Muscle layer of colon (tissue), 2 donors: ENCODE measurements around the gene KLF12.

Experiments used
- H3K27ac ChIP-seq: one replicate; pipeline ENCODE4 v1.7.0; 2013; ENCODE audit warnings: low read depth, mild to moderate bottlenecking, low read length, moderate library complexity
- H3K27me3 ChIP-seq, 2 donors: one replicate each; pipeline ENCODE4 v1.7.0; 2013; ENCODE audit warnings: low read length in 2 of 2, mild to moderate bottlenecking in 2 of 2; ENCODE audit not compliant: insufficient read depth in 2 of 2, control insufficient read depth in 1 of 2
- H3K36me3 ChIP-seq: one replicate; pipeline ENCODE4 v1.7.0; 2013; ENCODE audit warnings: mild to moderate bottlenecking, low read length; ENCODE audit not compliant: insufficient read depth
- H3K4me1 ChIP-seq: one replicate; pipeline ENCODE4 v1.7.0; 2013; ENCODE audit warnings: mild to moderate bottlenecking, low read length; ENCODE audit not compliant: insufficient read depth
- H3K4me3 ChIP-seq, 2 donors: one replicate each; pipeline ENCODE4 v1.7.0; 2013; ENCODE audit warnings: low read length in 2 of 2, low read depth in 1 of 2, mild to moderate bottlenecking in 1 of 2, moderate library complexity in 1 of 2
- H3K9ac ChIP-seq: one replicate; pipeline ENCODE4 v1.7.0; 2013; ENCODE audit warnings: low read length
- H3K9me3 ChIP-seq: one replicate; pipeline ENCODE4 v1.7.0; 2013; ENCODE audit warnings: mild to moderate bottlenecking, low read length
- donor health status: abdominal sarcoma.
- donor health status: Adenocarcinoma of cecum.

Gene KLF12

GRCh38 chr13:74134221-74134776, at the start of gene KLF12:
Gene KLF12 (minus strand): TSS chr13:74134404.
- no peaks in the 10 kb centered on the region for H3K9me3 ChIP-seq

GRCh38 chr13:74182491-74182890, 48.3 kb upstream of the KLF12 start:
- H3K27ac ChIP-seq, result no peak overlapping the region
- H3K9me3 ChIP-seq, result no peaks in the 10 kb centered on the region
- H3K4me3 ChIP-seq, result no peak overlapping the region
- H3K27me3 ChIP-seq, result no peaks in the 10 kb centered on the region
- no peaks in the 10 kb centered on the region for H3K4me1 ChIP-seq
- H3K36me3 ChIP-seq, result no peaks in the 10 kb centered on the region
- H3K9ac ChIP-seq, result no peak overlapping the region

More at GRCh38 chr13:74134221-74134776, at the start of gene KLF12:
- Histone ChIP-seq H3K27me3 (no peaks in the 10 kb centered on the region), H3K9ac (peak within 1 kb of the TSS; percentile 63), H3K27ac (peak within 1 kb of the TSS; percentile 92), H3K4me1 (peaks cover 25% of the 10 kb centered on the region), H3K4me3 (peak within 1 kb of the TSS; percentile 87 to 96), H3K36me3 (no peaks in the 10 kb centered on the region)

GRCh38 chr13:74174810-74175209, 40.6 kb upstream of the KLF12 start:
- Histone ChIP-seq H3K4me1 (no peaks in the 10 kb centered on the region), H3K27ac (no peak overlapping the region), H3K9me3 (no peaks in the 10 kb centered on the region), H3K4me3 (no peak overlapping the region), H3K27me3 (no peaks in the 10 kb centered on the region), H3K9ac (no peak overlapping the region), H3K36me3 (no peaks in the 10 kb centered on the region)

- Histone ChIP-seq H3K27ac (no peak overlapping the region), H3K9ac (no peak overlapping the region), H3K4me1 (no peaks in the 10 kb centered on the region), H3K36me3 (no peaks in the 10 kb centered on the region), H3K9me3 (no peaks in the 10 kb centered on the region), H3K4me3 (no peak overlapping the region), H3K27me3 (no peaks in the 10 kb centered on the region)
Observed at GRCh38 chr13:74173822-74174221, 39.6 kb upstream of the KLF12 start.

DNA sequence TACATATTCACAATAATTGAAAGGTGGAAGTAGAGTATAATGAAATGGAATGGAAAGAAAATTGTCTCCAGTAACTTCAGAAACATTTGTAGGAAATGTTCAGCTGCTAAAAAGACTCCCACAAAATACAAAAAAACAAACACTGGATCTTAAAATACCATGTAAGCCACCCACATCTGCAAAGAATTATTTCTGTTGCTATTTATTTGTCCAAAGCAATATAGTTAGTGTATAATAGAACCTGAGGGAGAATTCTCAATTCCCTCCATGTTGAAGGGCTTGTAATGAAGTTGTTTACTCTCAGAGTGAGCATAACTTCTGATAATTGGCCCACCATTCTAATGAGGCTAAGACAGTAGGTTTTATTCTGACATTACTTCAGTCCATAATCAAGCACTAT, 37.4 kb upstream of the KLF12 start:
- no peak overlapping the region for H3K27ac ChIP-seq
- H3K4me1 ChIP-seq, result no peaks in the 10 kb centered on the region
- H3K9ac ChIP-seq, result no peak overlapping the region
- no peaks in the 10 kb centered on the region for H3K27me3 ChIP-seq
- H3K4me3 ChIP-seq, result no peak overlapping the region
- H3K36me3 ChIP-seq, result no peaks in the 10 kb centered on the region
- H3K9me3 ChIP-seq, result no peaks in the 10 kb centered on the region

GRCh38 chr13:74169676-74170075, 35.5 kb upstream of the KLF12 start:
- no peaks in the 10 kb centered on the region for H3K27me3 ChIP-seq
- H3K9me3 ChIP-seq, result no peaks in the 10 kb centered on the region
- no peak overlapping the region for H3K27ac ChIP-seq
- no peaks in the 10 kb centered on the region for H3K4me1 ChIP-seq
- H3K9ac ChIP-seq, result no peak overlapping the region
- H3K36me3 ChIP-seq, result no peaks in the 10 kb centered on the region
- H3K4me3 ChIP-seq, result no peak overlapping the region

GRCh38 chr13:74168263-74168675, 34.1 kb upstream of the KLF12 start:
- H3K27me3 ChIP-seq, result no peaks in the 10 kb centered on the region
- H3K4me1 ChIP-seq, result no peaks in the 10 kb centered on the region
- no peak overlapping the region for H3K9ac ChIP-seq
- H3K9me3 ChIP-seq, result no peaks in the 10 kb centered on the region
- H3K36me3 ChIP-seq, result no peaks in the 10 kb centered on the region
- H3K4me3 ChIP-seq, result no peak overlapping the region
- H3K27ac ChIP-seq, result no peak overlapping the region

GRCh38 chr13:74166261-74167004, 32.2 kb upstream of the KLF12 start:
- Histone ChIP-seq H3K4me1 (no peaks in the 10 kb centered on the region), H3K9ac (no peak overlapping the region), H3K4me3 (no peak overlapping the region), H3K27me3 (no peaks in the 10 kb centered on the region), H3K36me3 (no peaks in the 10 kb centered on the region), H3K27ac (no peak overlapping the region), H3K9me3 (no peaks in the 10 kb centered on the region)

- Histone ChIP-seq H3K9me3 (no peaks in the 10 kb centered on the region), H3K4me3 (no peak overlapping the region), H3K4me1 (no peaks in the 10 kb centered on the region), H3K27me3 (no peaks in the 10 kb centered on the region), H3K36me3 (no peaks in the 10 kb centered on the region), H3K27ac (no peak overlapping the region), H3K9ac (no peak overlapping the region)
Observed at GRCh38 chr13:74162782-74163181, 28.6 kb upstream of the KLF12 start.

GRCh38 chr13:74162135-74162534, 27.9 kb upstream of the KLF12 start:
- H3K36me3 ChIP-seq, result no peaks in the 10 kb centered on the region
- no peak overlapping the region for H3K9ac ChIP-seq
- no peaks in the 10 kb centered on the region for H3K9me3 ChIP-seq
- H3K4me1 ChIP-seq, result no peaks in the 10 kb centered on the region
- no peaks in the 10 kb centered on the region for H3K27me3 ChIP-seq
- H3K27ac ChIP-seq, result no peak overlapping the region
- no peak overlapping the region for H3K4me3 ChIP-seq

DNA sequence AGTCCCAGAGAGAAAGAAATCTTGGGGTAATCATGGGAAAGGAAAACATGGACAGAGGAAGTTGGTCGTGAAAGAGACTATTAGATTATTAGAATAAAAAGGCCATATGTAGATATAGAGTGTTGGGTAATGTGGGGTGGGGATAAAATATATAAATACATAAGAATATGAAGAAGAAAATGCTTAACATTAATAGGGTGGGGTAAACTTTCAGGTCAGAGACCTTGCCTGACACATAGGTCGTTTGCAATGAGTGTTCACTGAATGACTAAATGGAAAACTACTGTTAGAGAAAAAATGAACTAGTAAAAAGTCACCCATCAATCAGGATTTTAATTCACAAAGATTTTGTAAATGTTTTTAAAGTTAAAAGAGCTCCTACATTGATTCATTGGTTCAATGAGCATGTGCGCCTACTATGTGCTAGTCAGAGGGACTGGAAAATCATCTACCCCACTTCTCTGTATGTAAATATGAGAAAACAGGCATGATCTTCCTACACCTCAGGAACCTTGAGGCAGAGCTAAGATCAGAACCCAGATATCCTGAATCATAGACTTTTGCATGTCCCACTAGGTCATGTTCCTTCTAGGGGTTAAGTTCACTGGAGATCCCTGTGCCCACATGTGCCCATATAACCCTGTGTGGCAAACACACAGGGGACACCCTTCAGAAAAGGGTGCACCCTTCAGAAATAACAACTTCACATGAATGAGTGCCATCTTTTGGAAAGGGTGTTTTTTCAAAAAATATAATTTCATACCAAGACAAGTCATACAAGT, 24.6 kb upstream of the KLF12 start:
- Histone ChIP-seq H3K4me1 (no peaks in the 10 kb centered on the region), H3K9ac (no peak overlapping the region), H3K27me3 (no peaks in the 10 kb centered on the region), H3K36me3 (no peaks in the 10 kb centered on the region), H3K4me3 (no peak overlapping the region), H3K9me3 (no peaks in the 10 kb centered on the region), H3K27ac (no peak overlapping the region)
